ACC112 (cell line): ENCODE data around the gene GLCE.
A peak's percentile ranks its signal among the peaks of the same experiment; 100 is the strongest.

Source experiments
- H2AFZ ChIP-seq: fragments of 200-600 bp; sonication (generic); one replicate; pipeline ENCODE4 v1.6.0; 2017; ENCODE audit warnings: antibody characterized with exemption, low read length; ENCODE audit not compliant: unreplicated experiment
- H3K27ac ChIP-seq: fragments of 200-600 bp; sonication (generic); 2 replicates; pipeline ENCODE4 v1.5.1; 2014; ENCODE audit warnings: low read depth, mild to moderate bottlenecking, antibody characterized with exemption, low read length, moderate library complexity
- H3K27me3 ChIP-seq: fragments of 200-600 bp; sonication (generic); 2 replicates; pipeline ENCODE4 v1.6.1; 2014; ENCODE audit warnings: mild to moderate bottlenecking, antibody characterized with exemption, low read length, moderate library complexity, mixed read lengths; ENCODE audit not compliant: insufficient read depth
- H3K36me3 ChIP-seq: fragments of 200-600 bp; sonication (generic); 2 replicates; pipeline ENCODE4 v1.6.1; 2016; ENCODE audit warnings: mild to moderate bottlenecking, antibody characterized with exemption, low read length, moderate library complexity, mixed read lengths; ENCODE audit not compliant: insufficient read depth
- H3K4me1 ChIP-seq: fragments of 200-600 bp; sonication (generic); one replicate; pipeline ENCODE4 v1.6.1; 2016; ENCODE audit warnings: low read length, mixed read lengths; ENCODE audit not compliant: insufficient read depth, unreplicated experiment, control insufficient read depth
- H3K4me3 ChIP-seq: fragments of 200-600 bp; sonication (generic); 2 replicates; pipeline ENCODE4 v1.5.1; 2014; ENCODE audit warnings: mild to moderate bottlenecking, low read depth, low read length
- H3K79me2 ChIP-seq: fragments of 200-600 bp; sonication (generic); one replicate; pipeline ENCODE4 v1.6.0; 2016; ENCODE audit warnings: low read length; ENCODE audit not compliant: control insufficient read depth, unreplicated experiment, insufficient read depth

The GLCE gene

GRCh38 chr15:69305933-69306568, 145.6 kb downstream of the GLCE start:
- no peaks in the 10 kb centered on the region for H3K79me2 ChIP-seq

DNA sequence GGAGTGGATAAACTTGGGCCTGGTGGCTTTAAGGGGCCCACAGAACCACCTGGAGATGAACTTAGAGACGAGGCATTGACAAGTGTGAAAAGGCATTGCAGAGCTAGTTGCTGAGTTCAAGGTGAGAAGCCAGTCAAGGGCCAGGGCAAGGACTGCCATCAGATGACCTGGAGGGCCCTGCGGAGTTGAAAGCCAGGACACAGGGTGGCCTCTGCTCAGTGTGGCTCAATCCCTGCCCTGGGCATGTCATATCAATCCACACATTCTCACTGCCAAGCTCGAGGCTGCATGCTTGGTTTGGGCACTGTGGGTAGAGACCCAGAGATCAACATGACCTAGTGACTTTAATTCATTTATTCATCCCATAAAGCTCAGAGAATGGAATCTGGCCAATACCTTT, 147.5 kb downstream of the GLCE start:
- peaks cover 38% of the 10 kb centered on the region for H3K4me1 ChIP-seq
- H3K27me3 ChIP-seq = no peaks in the 10 kb centered on the region
- H3K27ac ChIP-seq = no peak overlapping the region
- no peaks in the 10 kb centered on the region for H3K79me2 ChIP-seq
- H2AFZ ChIP-seq = no peak overlapping the region
- H3K36me3 ChIP-seq = no peaks in the 10 kb centered on the region
- H3K4me3 ChIP-seq = no peak overlapping the region

More at GRCh38 chr15:69305933-69306568, 145.6 kb downstream of the GLCE start:
- Histone ChIP-seq H3K4me3 (peak overlapping the region; percentile 23; the same call in 1 of the 2 replicates), H2AFZ (peak overlapping the region; percentile 36), H3K36me3 (no peaks in the 10 kb centered on the region), H3K27ac (peak overlapping the region; percentile 89), H3K27me3 (no peaks in the 10 kb centered on the region), H3K4me1 (peaks cover 30% of the 10 kb centered on the region)

- H3K27me3 ChIP-seq = no peaks in the 10 kb centered on the region
- no peak overlapping the region for H3K4me3 ChIP-seq
- no peaks in the 10 kb centered on the region for H3K36me3 ChIP-seq
- no peak overlapping the region for H2AFZ ChIP-seq
- no peaks in the 10 kb centered on the region for H3K79me2 ChIP-seq
- no peak overlapping the region for H3K27ac ChIP-seq
- H3K4me1 ChIP-seq = peaks cover 32% of the 10 kb centered on the region
Measured at GRCh38 chr15:69308949-69309348, 148.5 kb downstream of the GLCE start.

- H3K79me2 ChIP-seq = no peaks in the 10 kb centered on the region
- H2AFZ ChIP-seq = peak overlapping the region; percentile 32
- H3K27ac ChIP-seq = peak overlapping the region; percentile 59
- H3K27me3 ChIP-seq = no peaks in the 10 kb centered on the region
- peaks cover 11% of the 10 kb centered on the region for H3K4me1 ChIP-seq
- H3K4me3 ChIP-seq = no peak overlapping the region
- no peaks in the 10 kb centered on the region for H3K36me3 ChIP-seq
Measured at GRCh38 chr15:69311319-69311721, 150.9 kb downstream of the GLCE start.

DNA sequence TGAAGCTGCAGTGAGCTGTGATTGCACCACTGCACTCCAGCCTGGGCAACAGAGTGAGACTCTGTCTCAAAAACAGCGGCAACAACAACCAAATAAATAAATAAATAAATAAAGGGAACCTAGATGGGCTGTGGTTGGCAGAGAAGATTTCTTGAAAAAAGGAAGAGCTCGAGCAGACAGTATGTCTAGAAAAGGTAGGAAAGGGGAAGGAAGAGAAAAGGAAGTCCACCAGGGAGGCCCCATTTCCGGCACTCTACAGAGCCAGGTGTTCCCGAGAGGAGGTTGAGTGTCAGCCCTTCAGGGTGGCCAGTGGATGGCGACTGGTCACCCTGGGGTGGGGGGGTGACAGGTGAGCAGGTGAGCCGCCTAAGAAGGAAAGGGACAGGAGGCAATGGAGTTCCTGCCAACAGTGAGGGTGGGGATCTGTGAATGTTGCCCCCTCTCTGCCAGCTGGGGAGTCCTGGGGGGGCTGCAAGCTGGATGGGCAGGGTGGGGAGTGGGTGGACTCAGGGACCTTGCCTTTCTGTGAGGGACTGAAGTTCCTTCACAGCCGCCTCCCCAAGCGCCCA, 153.1 kb downstream of the GLCE start:
- Histone ChIP-seq H3K27me3 (no peaks in the 10 kb centered on the region), H3K4me1 (peaks cover 11% of the 10 kb centered on the region), H3K4me3 (no peak overlapping the region), H2AFZ (no peak overlapping the region), H3K27ac (no peak overlapping the region), H3K36me3 (no peaks in the 10 kb centered on the region), H3K79me2 (no peaks in the 10 kb centered on the region)

DNA sequence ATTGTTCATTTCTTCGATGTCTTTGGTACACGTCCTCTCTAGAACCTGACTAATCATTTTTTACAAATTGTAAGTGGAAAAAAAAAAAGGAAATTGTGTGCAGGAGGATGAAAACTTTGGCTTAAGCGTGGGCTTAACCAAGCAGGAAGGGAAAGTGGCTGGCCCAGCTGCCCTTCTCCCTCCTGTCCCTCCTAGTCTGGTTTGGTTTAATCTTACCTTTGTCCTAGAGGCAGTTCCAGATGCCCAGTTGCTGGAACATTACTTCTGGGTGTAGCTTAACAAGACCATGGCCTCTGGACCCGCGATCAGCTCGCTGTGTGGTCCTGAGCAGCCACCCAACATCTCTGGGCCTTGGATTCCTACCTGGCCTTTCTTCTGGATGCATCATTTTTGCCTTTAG, 153.7 kb downstream of the GLCE start:
- Histone ChIP-seq H3K36me3 (no peaks in the 10 kb centered on the region), H3K4me1 (peaks cover 11% of the 10 kb centered on the region), H2AFZ (no peak overlapping the region), H3K4me3 (no peak overlapping the region), H3K27me3 (no peaks in the 10 kb centered on the region), H3K27ac (no peak overlapping the region), H3K79me2 (no peaks in the 10 kb centered on the region)

DNA sequence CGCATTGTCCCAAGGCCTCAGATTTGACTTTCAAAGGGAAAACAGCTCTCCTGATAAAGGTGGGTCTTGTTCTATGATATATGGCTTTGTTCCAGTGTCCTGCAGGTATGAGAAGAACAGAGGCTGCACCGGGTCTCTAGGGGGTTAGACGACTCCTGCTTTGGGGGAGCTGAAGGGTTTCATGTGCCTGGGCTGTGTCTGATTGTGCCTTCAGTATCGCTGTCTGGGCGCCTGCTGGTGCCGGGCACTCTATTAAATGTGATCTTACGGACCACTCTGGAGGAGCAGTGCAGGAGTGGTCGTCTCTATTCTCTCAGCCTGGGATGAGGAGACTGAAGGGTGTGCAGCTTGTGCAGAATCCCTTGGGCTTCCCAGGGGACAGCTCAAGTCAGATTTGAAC, 154.3 kb downstream of the GLCE start:
- Histone ChIP-seq H3K27ac (no peak overlapping the region), H3K4me3 (no peak overlapping the region), H3K4me1 (peaks cover 11% of the 10 kb centered on the region), H3K36me3 (no peaks in the 10 kb centered on the region), H3K79me2 (no peaks in the 10 kb centered on the region), H2AFZ (no peak overlapping the region), H3K27me3 (no peaks in the 10 kb centered on the region)

DNA sequence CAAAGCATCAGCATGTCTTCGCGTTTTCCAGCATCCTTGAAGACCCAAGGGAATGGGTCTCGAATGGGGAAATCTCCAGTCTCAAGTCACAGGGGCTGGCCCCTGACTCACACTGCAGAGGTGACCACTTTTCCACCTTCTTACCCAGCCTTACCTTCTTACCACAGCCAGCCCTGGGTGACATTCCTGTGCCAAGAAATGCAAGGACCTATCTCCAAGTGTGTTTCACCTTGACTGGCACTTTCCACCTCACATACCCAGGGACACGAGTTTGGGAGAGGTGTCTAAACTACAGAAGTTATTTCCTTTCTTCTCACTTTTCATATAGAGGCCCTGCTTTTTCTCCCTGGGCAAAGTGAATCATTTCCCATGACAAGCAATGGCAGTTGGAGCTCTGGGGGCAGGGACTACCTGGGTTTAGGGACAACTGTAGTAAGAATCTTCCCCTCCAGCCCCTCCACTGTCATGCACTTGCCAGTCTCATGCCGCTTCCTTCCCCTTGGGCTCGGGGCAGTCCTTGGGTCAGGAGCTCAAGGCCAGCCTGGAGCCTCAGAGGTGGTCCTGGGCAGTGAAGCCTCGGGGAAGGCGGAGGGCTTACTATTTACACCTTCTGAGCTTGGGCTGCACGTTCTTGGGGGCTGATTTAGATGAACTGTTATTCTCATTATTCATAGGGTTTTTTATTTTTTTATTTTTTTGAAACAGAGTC, 155.1 kb downstream of the GLCE start:
- H3K27me3 ChIP-seq = no peaks in the 10 kb centered on the region
- H2AFZ ChIP-seq = no peak overlapping the region
- H3K4me3 ChIP-seq = no peak overlapping the region
- no peak overlapping the region for H3K27ac ChIP-seq
- H3K4me1 ChIP-seq = peaks cover 11% of the 10 kb centered on the region
- no peaks in the 10 kb centered on the region for H3K36me3 ChIP-seq
- H3K79me2 ChIP-seq = no peaks in the 10 kb centered on the region

- no peak overlapping the region for H3K27ac ChIP-seq
- peaks cover 7% of the 10 kb centered on the region for H3K4me1 ChIP-seq
- no peak overlapping the region for H3K4me3 ChIP-seq
- no peaks in the 10 kb centered on the region for H3K79me2 ChIP-seq
- H3K27me3 ChIP-seq = no peaks in the 10 kb centered on the region
- no peaks in the 10 kb centered on the region for H3K36me3 ChIP-seq
- no peak overlapping the region for H2AFZ ChIP-seq
Measured at GRCh38 chr15:69316291-69316690, 155.9 kb downstream of the GLCE start.

DNA sequence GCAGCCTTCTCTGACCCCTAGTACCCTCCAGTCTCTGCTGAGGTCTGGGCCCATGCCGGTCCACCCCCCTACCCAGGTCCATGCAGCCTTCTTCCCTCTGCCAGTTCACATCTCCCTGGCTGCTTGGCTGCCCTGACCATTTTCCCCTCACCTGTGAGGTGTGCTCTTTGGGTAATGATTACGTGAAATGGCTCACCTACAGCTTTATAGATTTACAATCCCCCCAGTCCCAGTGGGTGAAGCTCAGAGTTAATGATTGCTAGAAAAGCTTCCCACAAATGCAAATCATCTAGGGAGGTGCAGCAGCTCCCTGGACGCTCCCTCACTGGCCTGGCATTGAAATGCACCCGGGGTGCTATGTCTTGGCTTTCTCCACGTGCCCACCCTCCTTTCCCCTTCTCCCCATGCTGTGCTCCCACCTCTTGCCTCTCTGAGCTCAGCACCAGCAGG, 157.0 kb downstream of the GLCE start:
- Histone ChIP-seq H3K27me3 (no peaks in the 10 kb centered on the region), H3K36me3 (no peaks in the 10 kb centered on the region), H2AFZ (no peak overlapping the region), H3K79me2 (no peaks in the 10 kb centered on the region), H3K4me3 (no peak overlapping the region), H3K27ac (no peak overlapping the region), H3K4me1 (no peaks in the 10 kb centered on the region)

DNA sequence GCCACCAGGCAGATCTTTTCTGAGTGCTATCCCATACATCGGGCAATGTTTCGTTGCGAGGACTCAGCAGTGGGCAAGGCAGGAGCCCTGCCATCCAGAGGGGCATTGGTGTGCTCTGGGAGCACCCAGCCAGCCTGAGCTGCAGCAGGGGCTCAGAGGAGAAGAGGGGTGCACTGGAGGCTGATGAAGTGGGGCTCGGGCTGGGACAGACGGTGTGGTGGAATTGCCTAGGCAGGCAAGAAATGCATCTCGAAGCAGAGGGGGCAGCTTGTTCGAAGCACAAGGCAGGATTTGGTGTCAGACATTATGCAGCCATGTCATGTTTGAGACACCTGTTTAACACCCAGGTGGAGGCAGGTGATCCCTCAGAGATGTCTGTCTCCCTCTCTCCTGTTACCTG, 157.6 kb downstream of the GLCE start:
- no peaks in the 10 kb centered on the region for H3K4me1 ChIP-seq
- no peak overlapping the region for H3K27ac ChIP-seq
- H3K79me2 ChIP-seq = no peaks in the 10 kb centered on the region
- H2AFZ ChIP-seq = no peak overlapping the region
- no peaks in the 10 kb centered on the region for H3K27me3 ChIP-seq
- no peaks in the 10 kb centered on the region for H3K36me3 ChIP-seq
- no peak overlapping the region for H3K4me3 ChIP-seq
